Renal pelvis (tissue), 3 donors: ENCODE data around the gene FCRL1. TPM values are rescaled to one million over a fixed set of nuclear protein-coding genes. Genes with fewer than 3 reads are reported as not detected.

Experiments
- polyA plus RNA-seq, 3 donors: library from polyadenylated mRNA; unstranded; fragments of 120-200 nt; gene quantifications; one replicate each; pipeline ENCODE4 v1.2.1, GENCODE V29; 2013; ENCODE audit not compliant: insufficient read length in 3 of 3

Gene FCRL1
- polyA plus RNA-seq, 3 donors, result 0.09 to 0.15 (median 0.12) TPM

Other genes with a start within 250 kb of the FCRL1 start
- not detected for gene FCRL4, start 222.0 kb downstream of the FCRL1 start, polyA plus RNA-seq
- under 1 TPM in 1 of 3 donors, not detected in 2; 0.16 TPM for gene FCRL3, start 119.4 kb downstream of the FCRL1 start, polyA plus RNA-seq
- gene FCRL2, start 43.0 kb downstream of the FCRL1 start, polyA plus RNA-seq, result under 1 TPM in 1 of 3 donors, not detected in 2; 0.11 TPM
- not detected for gene CD5L, start 21.7 kb upstream of the FCRL1 start, polyA plus RNA-seq
- gene KIRREL1, start 173.5 kb upstream of the FCRL1 start, polyA plus RNA-seq, result 100 to 1,000 TPM; 185 to 203 (median 200) TPM